Nephron progenitor cell (in vitro differentiated cells): ENCODE data around the gene CUL3.

Source experiments
- DNase-seq: peaks from one replicate; pipeline ENCODE4 v3.0.0; 2021
- H3K27ac Mint-ChIP-seq: 2 replicates; pipeline ENCODE4 v1.8.0; 2021; ENCODE audit warnings: mild to moderate bottlenecking, moderate library complexity, mixed read lengths
- H3K27me3 Mint-ChIP-seq: 2 replicates; pipeline ENCODE4 v1.8.0; 2021; ENCODE audit warnings: mild to moderate bottlenecking, low read depth, mixed read lengths; ENCODE audit not compliant: poor library complexity
- H3K36me3 Mint-ChIP-seq: 2 replicates; pipeline ENCODE4 v1.8.0; 2021; ENCODE audit warnings: low read depth, mixed read lengths
- H3K4me1 Mint-ChIP-seq: 2 replicates; pipeline ENCODE4 v1.8.0; 2021; ENCODE audit warnings: mixed read lengths
- H3K4me3 Mint-ChIP-seq: 2 replicates; pipeline ENCODE4 v1.8.0; 2021; ENCODE audit warnings: mild to moderate bottlenecking, moderate library complexity, mixed read lengths
- H3K9me3 Mint-ChIP-seq: 2 replicates; pipeline ENCODE4 v1.8.0; 2021; ENCODE audit warnings: mild to moderate bottlenecking, moderate library complexity, mixed read lengths
- CTCF ChIP-seq: fragments of 200-600 bp; sonication (generic); IDR thresholded peaks from 2 replicates; pipeline ENCODE4 v1.5.0; 2021; ENCODE audit warnings: antibody characterized with exemption

The CUL3 gene

GRCh38 chr2:224469374-224469964, 115.7 kb downstream of the CUL3 start:
- Mint-ChIP-seq H3K36me3 (peaks cover 8% of the 10 kb centered on the region), H3K4me1 (peaks cover 9% of the 10 kb centered on the region), H3K27ac (no peak overlapping the region), H3K9me3 (no peaks in the 10 kb centered on the region), H3K4me3 (no peak overlapping the region), H3K27me3 (no peaks in the 10 kb centered on the region)
- TF ChIP-seq CTCF = no peak
- no peak for DNase-seq

- Mint-ChIP-seq H3K27ac (no peak overlapping the region), H3K9me3 (peaks cover 3% of the 10 kb centered on the region), H3K4me1 (peaks cover 9% of the 10 kb centered on the region), H3K4me3 (no peak overlapping the region), H3K27me3 (peaks cover 4% of the 10 kb centered on the region), H3K36me3 (no peaks in the 10 kb centered on the region)
- no peak for DNase-seq
- TF ChIP-seq CTCF = no peak
Measured at GRCh38 chr2:224466304-224466895, 118.8 kb downstream of the CUL3 start.

- DNase-seq = no peak
- Mint-ChIP-seq H3K4me1 (peaks cover 3% of the 10 kb centered on the region), H3K4me3 (no peak overlapping the region), H3K9me3 (peaks cover 20% of the 10 kb centered on the region), H3K27ac (no peak overlapping the region), H3K36me3 (no peaks in the 10 kb centered on the region), H3K27me3 (peaks cover 4% of the 10 kb centered on the region)
- TF ChIP-seq CTCF = no peak
Measured at GRCh38 chr2:224461391-224461790, 123.8 kb downstream of the CUL3 start.

GRCh38 chr2:224457408-224458096, 127.6 kb downstream of the CUL3 start:
- Mint-ChIP-seq H3K4me1 (no peaks in the 10 kb centered on the region), H3K36me3 (no peaks in the 10 kb centered on the region), H3K9me3 (peaks cover 27% of the 10 kb centered on the region), H3K27ac (no peak overlapping the region), H3K27me3 (no peaks in the 10 kb centered on the region), H3K4me3 (no peak overlapping the region)
- no peak for TF ChIP-seq CTCF
- DNase-seq = no peak

- H3K9me3 Mint-ChIP-seq = peaks cover 24% of the 10 kb centered on the region
- DNase-seq = no peak
- H3K27me3 Mint-ChIP-seq = no peaks in the 10 kb centered on the region
- no peak overlapping the region for H3K27ac Mint-ChIP-seq
- no peaks in the 10 kb centered on the region for H3K36me3 Mint-ChIP-seq
- H3K4me1 Mint-ChIP-seq = no peaks in the 10 kb centered on the region
- no peak overlapping the region for H3K4me3 Mint-ChIP-seq
- no peak for TF ChIP-seq CTCF
Measured at GRCh38 chr2:224453892-224454291, 131.3 kb downstream of the CUL3 start.
